Activated T-cell treated with anti-CD3 and anti-CD28 coated beads for 4 hours (primary cell): ENCODE measurements around the gene STK26.
"Not testable (repeated sequence)": the region's sequence is repeated elsewhere in the genome, so short reads cannot be mapped to it uniquely, and the experiment has no call there.

Experiments used
- DNase-seq: peaks from one replicate; pipeline ENCODE4 v3.0.0-alpha.2; 2020

The STK26 gene

GRCh38 chrX:132022967-132023895 lies at the start of gene STK26:
TSS of gene STK26 (plus strand) at chrX:132023302. CDS start at chrX:132023618, 316 bp downstream.
- peak; percentile 57 for DNase-seq

- no peak for DNase-seq
Measured at GRCh38 chrX:131975851-131976250, 47.3 kb upstream of the STK26 start.

- DNase-seq = no peak
Measured at GRCh38 chrX:131977619-131978018, 45.5 kb upstream of the STK26 start.

GRCh38 chrX:131979116-131979515 lies 44.0 kb upstream of the STK26 start:
- no peak for DNase-seq

GRCh38 chrX:131985526-131986049 lies 37.5 kb upstream of the STK26 start:
- DNase-seq = no peak

GRCh38 chrX:131987252-131987651 lies 35.9 kb upstream of the STK26 start:
- no peak for DNase-seq

GRCh38 chrX:131988236-131988635 lies 34.9 kb upstream of the STK26 start:
- DNase-seq = no peak

GRCh38 chrX:132001127-132001526 lies 22.0 kb upstream of the STK26 start:
- peak; percentile 6 for DNase-seq

- no peak for DNase-seq
Measured at GRCh38 chrX:132004728-132005127, 18.4 kb upstream of the STK26 start.

- no peak for DNase-seq
Measured at GRCh38 chrX:132009350-132009749, 13.8 kb upstream of the STK26 start.

- DNase-seq = not testable (repeated sequence)
Measured at GRCh38 chrX:132010213-132010612, 12.9 kb upstream of the STK26 start.

- no peak for DNase-seq
Measured at GRCh38 chrX:132015875-132016274, 7.2 kb upstream of the STK26 start.

- no peak for DNase-seq
Measured at GRCh38 chrX:132016628-132017430, 6.3 kb upstream of the STK26 start.

- no peak for DNase-seq
Measured at GRCh38 chrX:132017431-132018185, 5.5 kb upstream of the STK26 start.

- DNase-seq = no peak
Measured at GRCh38 chrX:132022198-132022966, 720 bp upstream of the STK26 start.

- peak; percentile 17 for DNase-seq
Measured at GRCh38 chrX:132023896-132024386, 839 bp downstream of the STK26 start.

- DNase-seq = no peak
Measured at GRCh38 chrX:132025041-132025440, 1.9 kb downstream of the STK26 start.

GRCh38 chrX:132030264-132030663 lies 7.2 kb downstream of the STK26 start:
- no peak for DNase-seq

- DNase-seq = no peak
Measured at GRCh38 chrX:132031867-132032266, 8.8 kb downstream of the STK26 start.

- no peak for DNase-seq
Measured at GRCh38 chrX:132033166-132033565, 10.1 kb downstream of the STK26 start.

GRCh38 chrX:132034648-132035047 lies 11.5 kb downstream of the STK26 start:
- no peak for DNase-seq

GRCh38 chrX:132037479-132037993 lies 14.4 kb downstream of the STK26 start:
- no peak for DNase-seq
